DOHH2 (cell line): Measurements from ENCODE around the gene HOXD10.

Experiments used
- EZH2phosphoT487 ChIP-seq: fragments of 200-600 bp; sonication (generic); IDR thresholded peaks from 2 replicates; pipeline ENCODE4 v1.6.1; 2017; ENCODE audit warnings: borderline replicate concordance, mild to moderate bottlenecking, antibody characterized with exemption, low read length, moderate library complexity, mixed read lengths
- TF ChIP-seq, protein P1 (sequence below): fragments of 200-600 bp; sonication (generic); IDR thresholded peaks from one replicate; pipeline ENCODE4 v1.5.1; 2014; ENCODE audit warnings: antibody characterized with exemption, mild to moderate bottlenecking, low read depth, low read length; ENCODE audit not compliant: poor library complexity, severe bottlenecking

DNA sequence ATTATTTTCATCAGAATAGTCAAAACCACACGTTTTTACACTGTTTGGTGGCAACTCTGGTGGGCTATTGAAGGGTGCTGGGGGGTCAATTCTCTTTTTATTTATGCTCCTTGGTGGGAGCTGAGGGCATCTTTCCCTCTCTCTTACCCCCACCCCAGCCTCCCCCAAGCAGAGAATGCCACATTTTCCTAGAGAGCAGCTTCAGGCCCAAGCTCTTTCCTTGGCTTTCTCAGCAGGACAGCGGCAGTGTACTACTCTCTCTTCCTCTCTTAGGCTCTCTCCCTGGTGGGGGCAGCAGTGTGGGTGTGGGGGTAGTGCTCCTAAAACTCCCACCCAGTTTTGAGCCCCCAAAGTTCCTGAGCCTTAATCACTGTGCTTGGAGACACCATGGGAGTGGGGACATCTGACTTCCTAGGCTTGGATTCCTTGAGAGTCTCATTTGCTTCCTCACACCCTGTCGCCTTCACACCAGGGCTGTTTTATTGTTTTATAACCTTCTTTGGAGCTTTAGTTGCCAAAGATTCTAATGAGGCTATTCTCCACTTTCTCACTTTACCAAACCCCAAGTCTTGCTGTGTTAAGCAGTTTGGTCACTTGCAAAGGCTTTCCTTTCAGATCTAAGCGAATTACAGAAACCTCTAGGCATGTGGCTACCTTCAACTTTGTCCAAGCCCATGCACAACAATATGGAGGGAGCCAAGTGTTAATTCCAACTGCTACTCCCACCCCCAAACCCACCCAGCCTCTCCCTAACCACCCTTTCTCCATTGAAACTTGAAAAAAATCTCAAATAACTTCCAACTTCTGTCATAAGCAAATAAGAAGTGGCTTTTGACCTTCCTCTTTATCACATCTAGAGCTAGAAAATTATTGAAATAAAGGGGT, 28.7 kb downstream of the HOXD10 start:
- TF ChIP-seq, protein P1, sequence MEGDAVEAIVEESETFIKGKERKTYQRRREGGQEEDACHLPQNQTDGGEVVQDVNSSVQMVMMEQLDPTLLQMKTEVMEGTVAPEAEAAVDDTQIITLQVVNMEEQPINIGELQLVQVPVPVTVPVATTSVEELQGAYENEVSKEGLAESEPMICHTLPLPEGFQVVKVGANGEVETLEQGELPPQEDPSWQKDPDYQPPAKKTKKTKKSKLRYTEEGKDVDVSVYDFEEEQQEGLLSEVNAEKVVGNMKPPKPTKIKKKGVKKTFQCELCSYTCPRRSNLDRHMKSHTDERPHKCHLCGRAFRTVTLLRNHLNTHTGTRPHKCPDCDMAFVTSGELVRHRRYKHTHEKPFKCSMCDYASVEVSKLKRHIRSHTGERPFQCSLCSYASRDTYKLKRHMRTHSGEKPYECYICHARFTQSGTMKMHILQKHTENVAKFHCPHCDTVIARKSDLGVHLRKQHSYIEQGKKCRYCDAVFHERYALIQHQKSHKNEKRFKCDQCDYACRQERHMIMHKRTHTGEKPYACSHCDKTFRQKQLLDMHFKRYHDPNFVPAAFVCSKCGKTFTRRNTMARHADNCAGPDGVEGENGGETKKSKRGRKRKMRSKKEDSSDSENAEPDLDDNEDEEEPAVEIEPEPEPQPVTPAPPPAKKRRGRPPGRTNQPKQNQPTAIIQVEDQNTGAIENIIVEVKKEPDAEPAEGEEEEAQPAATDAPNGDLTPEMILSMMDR: no peak
- no peak for TF ChIP-seq EZH2phosphoT487
